HG02623 (cell line): ENCODE results near the gene C2orf49.
A peak's percentile ranks its signal among the peaks of the same experiment; 100 is the strongest.

Experiments
- ATAC-seq: cut with Tn5 transposase; IDR thresholded peaks from one replicate; pipeline ENCODE4 v1.9.1; 2021; ENCODE audit warnings: moderate library complexity; ENCODE audit not compliant: unreplicated experiment

C2orf49 gene

DNA sequence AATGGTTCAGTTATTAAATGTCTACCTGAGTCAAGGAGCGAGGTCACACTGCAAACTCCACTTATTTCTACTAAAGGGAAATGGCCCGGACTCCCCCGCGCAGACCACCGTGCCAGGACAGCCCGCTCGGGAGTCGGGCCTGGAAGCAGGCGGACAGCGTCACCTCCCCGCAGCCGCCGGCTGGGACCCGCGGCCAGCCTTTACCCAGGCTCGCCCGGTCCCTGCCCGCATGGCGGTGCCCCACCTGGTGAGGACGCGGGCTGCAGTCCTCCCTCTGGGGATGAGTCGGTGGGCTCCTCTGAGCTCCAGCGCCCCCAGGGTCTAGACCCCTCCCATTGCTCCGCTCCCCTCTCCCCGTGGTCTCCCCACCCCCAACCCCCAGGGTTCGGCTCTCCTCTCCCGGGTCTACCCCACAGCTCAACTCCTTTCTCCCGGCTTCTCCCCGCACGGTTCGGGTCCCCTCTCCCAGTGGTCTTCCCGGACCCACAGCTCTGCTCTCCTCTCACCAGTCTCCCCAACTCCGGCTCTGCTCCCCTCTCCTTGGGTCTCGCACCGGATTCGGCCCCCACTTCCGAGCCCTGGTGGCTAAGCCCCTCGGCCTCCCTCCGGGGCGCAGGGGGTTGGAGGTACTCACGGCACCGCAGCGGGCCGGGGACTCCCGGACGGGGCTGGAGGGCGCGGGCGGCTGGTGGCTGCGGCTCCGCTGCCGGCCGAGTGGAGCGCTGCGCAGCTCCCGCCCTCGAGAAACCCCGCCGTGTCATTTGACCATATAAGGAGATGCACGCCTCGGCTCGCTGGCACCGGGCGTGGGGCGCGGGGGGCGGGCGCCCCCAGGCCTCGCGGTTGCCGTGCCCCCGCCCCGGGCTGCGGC, 61.2 kb downstream of the C2orf49 start, which contains the start of gene FHL2:
TSS of gene FHL2 (minus strand) at position 716 of the 871 bp plus-strand sequence. CDS start 12,535 bp downstream, outside the sequence.
- ATAC-seq, result peak; percentile 98
